Lower leg skin (tissue), 4 donors: ENCODE results near the gene SH3RF1. TPM values are rescaled to one million over a fixed set of nuclear protein-coding genes. Genes with fewer than 3 reads are reported as not detected.

Experiments
- DNase-seq, 2 donors: peaks; one replicate each; pipeline ENCODE4 v3.0.0-alpha.2; 2019; ENCODE audit warnings: low spot score in 2 of 2
- H3K4me3 ChIP-seq: fragments of 200-600 bp; sonication (generic); 2 replicates; pipeline ENCODE4 v1.5.1; 2017; ENCODE audit warnings: mild to moderate bottlenecking, low read depth; ENCODE audit not compliant: poor library complexity, severe bottlenecking
- POLR2A ChIP-seq, 2 donors: fragments of 450-650 bp; IDR thresholded peaks; one replicate each; pipeline ENCODE4 v1.6.1; 2016 to 2017; ENCODE audit warnings: antibody characterized with exemption in 2 of 2, mild to moderate bottlenecking in 1 of 2, moderate library complexity in 1 of 2
- WGBS, 2 donors: methylation state at CpG; one replicate each; pipeline ENCODE4 v1.1.5; 2018; 5-methylcytosine and 5-hydroxymethylcytosine counted together
- intact Hi-C: fragments of 100-400 bp; cut with DNase I; formaldehyde crosslinking; loops from one replicate; pipeline ENCODE4 v1.15.0; 2023; ENCODE audit warnings: low total_unique reads
- total RNA-seq, 4 donors: library from RNA; depleted of rRNA; stranded (reverse); fragments of >200 nt; gene quantifications; one replicate each; pipeline ENCODE4 v1.1.0, GENCODE V29; 2016
- TF ChIP-seq, protein P1 (sequence below), 3 donors: fragments of 450-650 bp; IDR thresholded peaks; one replicate each; pipeline ENCODE4 v1.5.1; 2016; ENCODE audit warnings: antibody characterized with exemption in 3 of 3, mild to moderate bottlenecking in 3 of 3, moderate library complexity in 2 of 3

SH3RF1 gene
- total RNA-seq, 4 donors from 2014 or later, result 8.5 to 14.2 (median 12.0) TPM

DNA sequence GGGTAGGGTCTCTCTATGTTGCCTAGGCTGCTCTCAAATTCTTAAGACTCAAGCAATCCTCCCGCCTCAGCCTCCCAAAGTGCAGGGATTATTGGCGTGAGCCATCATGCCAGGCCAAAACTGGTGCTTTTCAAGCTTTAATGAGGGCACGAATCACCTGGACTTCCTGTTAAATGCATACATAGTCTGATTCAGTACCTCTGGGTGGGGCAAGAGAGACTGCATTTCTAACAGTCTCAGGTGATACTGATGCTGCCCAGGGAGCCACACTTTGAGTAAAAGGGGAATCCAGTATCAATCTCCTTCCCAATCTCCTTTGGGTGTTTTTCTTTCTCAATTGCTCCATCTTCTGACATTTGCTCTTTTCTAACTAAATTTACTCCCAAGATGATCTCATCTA lies 96.5 kb downstream of the SH3RF1 start:
- intact Hi-C loops, result no loop called here
- no peak for DNase-seq
- 78 to 81% methylated on average over 3 of the region's 3 CpGs for WGBS, 2 donors
- TF ChIP-seq POLR2A (IDR thresholded peaks at IDR 0.05), result no peak
- TF ChIP-seq, protein P1, sequence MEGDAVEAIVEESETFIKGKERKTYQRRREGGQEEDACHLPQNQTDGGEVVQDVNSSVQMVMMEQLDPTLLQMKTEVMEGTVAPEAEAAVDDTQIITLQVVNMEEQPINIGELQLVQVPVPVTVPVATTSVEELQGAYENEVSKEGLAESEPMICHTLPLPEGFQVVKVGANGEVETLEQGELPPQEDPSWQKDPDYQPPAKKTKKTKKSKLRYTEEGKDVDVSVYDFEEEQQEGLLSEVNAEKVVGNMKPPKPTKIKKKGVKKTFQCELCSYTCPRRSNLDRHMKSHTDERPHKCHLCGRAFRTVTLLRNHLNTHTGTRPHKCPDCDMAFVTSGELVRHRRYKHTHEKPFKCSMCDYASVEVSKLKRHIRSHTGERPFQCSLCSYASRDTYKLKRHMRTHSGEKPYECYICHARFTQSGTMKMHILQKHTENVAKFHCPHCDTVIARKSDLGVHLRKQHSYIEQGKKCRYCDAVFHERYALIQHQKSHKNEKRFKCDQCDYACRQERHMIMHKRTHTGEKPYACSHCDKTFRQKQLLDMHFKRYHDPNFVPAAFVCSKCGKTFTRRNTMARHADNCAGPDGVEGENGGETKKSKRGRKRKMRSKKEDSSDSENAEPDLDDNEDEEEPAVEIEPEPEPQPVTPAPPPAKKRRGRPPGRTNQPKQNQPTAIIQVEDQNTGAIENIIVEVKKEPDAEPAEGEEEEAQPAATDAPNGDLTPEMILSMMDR (IDR thresholded peaks at IDR 0.05), result no peak
- H3K4me3 ChIP-seq, result no peak overlapping the region

DNA sequence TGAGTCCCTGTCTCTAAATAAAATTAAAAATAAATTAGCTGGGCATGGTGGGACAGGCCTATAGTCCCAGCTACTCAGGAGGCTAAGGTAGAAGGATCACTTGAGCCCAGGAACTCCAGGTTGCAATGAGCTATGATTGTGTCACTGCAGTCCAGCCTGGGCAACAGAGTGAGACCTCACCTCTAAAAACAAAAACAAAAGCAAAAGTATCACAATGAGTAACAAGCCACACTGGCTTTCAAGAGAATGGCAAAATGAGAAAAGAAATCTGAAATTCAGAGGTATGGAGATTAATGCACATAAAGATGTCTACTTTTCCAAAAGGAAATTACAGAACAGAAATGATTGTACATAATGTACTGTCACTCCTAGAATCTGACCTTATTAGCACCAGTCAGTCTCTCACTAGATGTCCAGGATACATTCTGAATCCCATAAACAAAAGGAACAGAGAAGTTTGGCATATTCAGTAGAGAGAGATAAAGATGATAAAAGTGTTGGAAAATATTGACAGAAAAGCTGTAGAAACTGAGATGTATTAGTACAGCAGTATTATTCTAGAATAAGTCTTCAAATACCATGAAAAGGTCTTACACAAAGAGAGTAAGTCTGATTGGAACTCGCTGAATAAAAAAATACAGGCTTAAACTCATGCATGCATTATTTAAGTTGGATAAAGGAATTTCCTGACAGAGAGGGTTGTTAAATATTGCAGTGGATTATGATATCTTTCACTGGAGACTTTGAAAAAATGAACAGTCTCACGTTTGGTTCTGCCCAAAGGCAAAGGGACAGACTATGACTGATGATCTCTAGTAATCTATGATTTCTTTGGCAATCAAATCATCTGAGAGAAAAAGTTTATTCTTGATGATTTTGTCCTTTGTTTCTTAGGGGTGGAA lies 102.5 kb downstream of the SH3RF1 start:
- intact Hi-C loops, result no loop called here
- DNase-seq, result no peak
- no peak for TF ChIP-seq POLR2A (IDR thresholded peaks at IDR 0.05)
- TF ChIP-seq, protein P1 (IDR thresholded peaks at IDR 0.05), result no peak
- H3K4me3 ChIP-seq, result no peak overlapping the region
- 41 to 51% methylated on average over 2 of the region's 2 CpGs for WGBS, 2 donors

DNA sequence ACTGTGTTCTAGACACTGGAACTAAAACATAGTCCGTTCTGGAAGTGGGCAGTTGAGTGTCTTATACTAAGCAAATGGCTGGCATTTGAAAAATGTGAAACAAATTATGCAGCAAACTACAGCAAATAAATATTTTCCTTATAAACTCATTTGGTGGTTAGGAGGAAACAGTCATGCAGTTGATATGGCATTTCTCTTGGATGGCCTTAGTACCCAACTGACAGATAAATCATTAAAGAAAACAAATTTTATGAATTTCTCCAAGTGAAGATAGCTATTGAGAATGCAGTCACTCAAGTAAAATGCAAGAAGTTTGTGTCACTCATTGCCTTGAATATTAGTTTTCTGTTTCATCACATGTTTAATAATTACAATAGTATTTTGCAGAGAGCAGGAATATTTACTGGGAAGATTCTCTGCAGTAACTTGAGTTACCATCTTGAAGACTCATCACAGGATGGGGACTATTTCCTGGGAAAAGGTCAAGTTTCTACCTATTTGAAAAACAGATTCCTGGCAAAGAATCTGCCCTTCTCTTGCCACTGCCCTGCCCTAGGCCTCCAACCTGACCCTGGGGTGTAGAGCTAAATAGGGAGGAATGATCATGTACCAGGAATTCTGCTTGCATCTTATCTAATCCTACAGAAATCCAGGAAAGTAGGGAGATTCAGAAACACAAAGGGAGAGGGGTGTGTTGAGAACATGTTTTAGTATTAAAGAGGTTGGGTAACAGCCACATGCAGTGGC lies 105.9 kb downstream of the SH3RF1 start:
- 67 to 80% methylated on average over 1 of the region's 1 CpG for WGBS, 2 donors
- TF ChIP-seq, protein P1 (IDR thresholded peaks at IDR 0.05), result no peak
- no peak for TF ChIP-seq POLR2A (IDR thresholded peaks at IDR 0.05)
- H3K4me3 ChIP-seq, result no peak overlapping the region
- DNase-seq, result no peak
- intact Hi-C loops, result no loop called here

DNA sequence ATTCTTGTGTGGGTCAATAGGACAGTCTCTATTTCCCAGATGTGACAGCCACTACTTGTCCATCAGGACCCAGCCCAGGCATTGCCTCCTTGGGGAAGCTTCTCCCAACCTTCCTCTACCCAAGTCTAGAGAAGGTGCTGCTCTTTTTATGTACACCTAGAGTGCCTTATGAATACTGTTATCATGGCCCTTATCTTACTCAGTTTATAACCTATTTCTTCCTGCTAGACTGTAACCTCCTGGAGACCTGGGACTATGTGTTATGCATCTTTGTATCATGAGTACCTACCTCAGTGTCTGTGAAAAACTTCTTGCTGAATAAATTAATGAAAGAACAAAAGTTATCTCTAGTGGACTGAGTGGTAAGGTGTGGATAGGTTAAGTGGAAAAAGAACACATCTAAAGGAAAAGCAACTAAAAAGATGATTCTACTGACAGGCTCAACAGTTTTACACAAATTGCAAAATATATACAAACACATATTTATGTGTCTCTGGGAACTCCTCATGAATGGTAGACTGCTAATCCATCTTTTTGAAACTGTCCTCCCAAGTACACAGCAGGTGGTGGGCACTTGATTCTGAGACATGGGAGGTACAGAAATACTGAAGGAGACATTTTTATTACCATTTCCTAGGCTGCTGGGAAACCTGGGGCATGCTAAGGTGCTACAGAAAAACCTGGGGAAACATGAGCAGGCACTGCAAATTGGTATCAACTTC lies 106.6 kb downstream of the SH3RF1 start:
- no peak for DNase-seq
- TF ChIP-seq, protein P1 (IDR thresholded peaks at IDR 0.05), result no peak
- TF ChIP-seq POLR2A (IDR thresholded peaks at IDR 0.05), result no peak
- H3K4me3 ChIP-seq, result no peak overlapping the region
- intact Hi-C loops, result no loop called here

DNA sequence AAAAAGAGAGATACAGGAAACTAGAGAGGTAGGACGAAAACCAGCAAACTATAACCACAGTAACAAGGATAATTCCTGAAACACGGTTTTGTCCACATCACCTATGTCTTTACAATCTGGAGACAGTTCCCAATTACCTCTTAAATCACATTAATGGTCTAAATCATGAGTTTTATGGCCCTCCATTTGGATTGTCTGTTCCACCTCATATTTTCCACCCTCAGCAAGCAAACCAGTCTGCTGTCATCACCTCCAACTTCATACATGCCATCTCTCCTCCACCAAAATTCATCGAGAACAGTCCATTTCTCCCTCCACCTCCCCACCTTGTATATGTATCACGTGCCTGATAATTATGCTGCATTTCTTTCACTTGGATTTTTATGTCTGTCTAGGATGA lies 107.3 kb downstream of the SH3RF1 start:
- intact Hi-C loops, result no loop called here
- WGBS, 2 donors, result 90 to 93% methylated on average over 4 of the region's 4 CpGs
- no peak for DNase-seq
- no peak for TF ChIP-seq POLR2A (IDR thresholded peaks at IDR 0.05)
- H3K4me3 ChIP-seq, result no peak overlapping the region

DNA sequence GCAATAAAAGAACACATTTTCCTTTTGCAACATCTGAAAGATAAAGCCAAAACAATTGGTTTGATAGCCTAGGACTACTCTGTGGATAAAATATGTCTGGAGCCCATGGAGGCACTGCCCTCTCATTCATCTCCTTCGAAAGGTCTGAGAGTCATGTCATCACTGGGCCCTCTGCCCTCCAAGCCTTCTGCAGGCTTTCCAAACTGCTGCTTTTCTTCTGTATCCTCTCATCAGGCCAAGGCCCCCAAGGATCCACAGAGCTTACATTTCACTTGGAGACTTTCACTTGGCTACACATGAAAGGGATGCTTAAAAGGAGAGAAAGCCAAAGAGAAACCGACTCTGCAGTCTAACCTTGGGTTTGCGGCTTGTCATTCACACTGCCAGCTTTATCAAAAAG lies 109.9 kb downstream of the SH3RF1 start:
- intact Hi-C loops, result no loop called here
- WGBS, 2 donors, result 20 to 23% methylated on average over 3 of the region's 3 CpGs
- no peak for DNase-seq
- TF ChIP-seq, protein P1 (IDR thresholded peaks at IDR 0.05), result no peak
- TF ChIP-seq POLR2A (IDR thresholded peaks at IDR 0.05), result no peak
- H3K4me3 ChIP-seq, result no peak overlapping the region
